H9 (cell line): ENCODE results near the gene PDE5A. TPM values are rescaled to one million over a fixed set of nuclear protein-coding genes. Genes with fewer than 3 reads are reported as not detected.
A peak's percentile ranks its signal among the peaks of the same experiment; 100 is the strongest.

Experiments
- DNase-seq: peaks from one replicate; pipeline ENCODE4 v3.0.0-alpha.2; 2017
- H2AFZ ChIP-seq: one replicate; pipeline ENCODE4 v1.6.1; 2013; ENCODE audit warnings: mild to moderate bottlenecking, low read length, control low read depth, moderate library complexity
- H2AK5ac ChIP-seq: 2 replicates; pipeline ENCODE4 v1.6.1; 2013; ENCODE audit warnings: low read length, control low read depth, mixed read lengths; ENCODE audit not compliant: insufficient read length
- H2BK120ac ChIP-seq: one replicate; pipeline ENCODE4 v1.6.1; 2013; ENCODE audit warnings: low read depth, mild to moderate bottlenecking, low read length, control low read depth, inconsistent platforms; ENCODE audit not compliant: poor library complexity, severe bottlenecking
- H2BK12ac ChIP-seq: 2 replicates; pipeline ENCODE4 v1.6.1; 2013; ENCODE audit warnings: low read length, control low read depth, mixed read lengths, low read depth; ENCODE audit not compliant: insufficient read length
- H2BK15ac ChIP-seq: 2 replicates; pipeline ENCODE4 v1.6.1; 2013; ENCODE audit warnings: low read depth, low read length, control low read depth
- H2BK20ac ChIP-seq: one replicate; pipeline ENCODE4 v1.6.1; 2013; ENCODE audit warnings: low read depth, mild to moderate bottlenecking, low read length, control low read depth, inconsistent platforms; ENCODE audit not compliant: poor library complexity, severe bottlenecking
- H2BK5ac ChIP-seq: 2 replicates; pipeline ENCODE4 v1.6.1; 2013; ENCODE audit warnings: low read length, control low read depth, mixed read lengths; ENCODE audit not compliant: insufficient read length
- H3K14ac ChIP-seq: 2 replicates; pipeline ENCODE4 v1.6.1; 2013; ENCODE audit warnings: low read length, control low read depth; ENCODE audit not compliant: insufficient read depth
- H3K18ac ChIP-seq: 2 replicates; pipeline ENCODE4 v1.6.1; 2013; ENCODE audit warnings: low read depth, mild to moderate bottlenecking, mixed read lengths, low read length, control low read depth; ENCODE audit not compliant: insufficient read length
- H3K23ac ChIP-seq: 2 replicates; pipeline ENCODE4 v1.6.1; 2013; ENCODE audit warnings: low read length, control low read depth, mixed read lengths, low read depth; ENCODE audit not compliant: insufficient read length
- H3K23me2 ChIP-seq: 2 replicates; pipeline ENCODE4 v1.6.1; 2013; ENCODE audit warnings: low read depth, mild to moderate bottlenecking, mixed read lengths, low read length, control low read depth; ENCODE audit not compliant: insufficient read length, poor library complexity, severe bottlenecking
- H3K27ac ChIP-seq: 2 replicates; pipeline ENCODE4 v1.5.1; 2013; ENCODE audit warnings: low read length, control low read depth, mixed read lengths, low read depth; ENCODE audit not compliant: insufficient read length
- H3K27me3 ChIP-seq: 2 replicates; pipeline ENCODE4 v1.6.1; 2013; ENCODE audit warnings: low read length, control low read depth, inconsistent platforms; ENCODE audit not compliant: insufficient read depth
- H3K4ac ChIP-seq: 2 replicates; pipeline ENCODE4 v1.6.1; 2013; ENCODE audit warnings: low read depth, mild to moderate bottlenecking, control low read depth, inconsistent platforms, low read length, moderate library complexity
- H3K4me1 ChIP-seq: 2 replicates; pipeline ENCODE4 v1.6.1; 2013; ENCODE audit warnings: low read length, control low read depth, inconsistent platforms; ENCODE audit not compliant: insufficient read depth
- H3K4me2 ChIP-seq: 2 replicates; pipeline ENCODE4 v1.6.1; 2013; ENCODE audit warnings: low read length, control low read depth, mixed read lengths; ENCODE audit not compliant: insufficient read length, insufficient read depth
- H3K56ac ChIP-seq: 2 replicates; pipeline ENCODE4 v1.6.1; 2013; ENCODE audit warnings: low read depth, mild to moderate bottlenecking, mixed read lengths, low read length, control low read depth; ENCODE audit not compliant: insufficient read length
- H3K79me1 ChIP-seq: 2 replicates; pipeline ENCODE4 v1.6.1; 2013; ENCODE audit warnings: low read depth, mild to moderate bottlenecking, moderate library complexity, low read length, control low read depth, inconsistent platforms; ENCODE audit not compliant: insufficient read depth, poor library complexity, severe bottlenecking
- H3K79me2 ChIP-seq: 2 replicates; pipeline ENCODE4 v1.6.1; 2013; ENCODE audit warnings: low read length, control low read depth, inconsistent platforms; ENCODE audit not compliant: insufficient read depth
- H3K9ac ChIP-seq: 2 replicates; pipeline ENCODE4 v1.6.1; 2013; ENCODE audit warnings: low read length, control low read depth, mixed read lengths; ENCODE audit not compliant: insufficient read length; ENCODE audit errors: extremely low read depth
- H3K9me3 ChIP-seq: one replicate; pipeline ENCODE4 v1.6.1; 2013; ENCODE audit warnings: low read depth, low read length, inconsistent platforms; ENCODE audit not compliant: control insufficient read depth
- H3T11ph ChIP-seq: one replicate; pipeline ENCODE4 v1.6.1; 2013; ENCODE audit warnings: mild to moderate bottlenecking, low read length, control low read depth, inconsistent platforms
- H4K20me1 ChIP-seq: one replicate; pipeline ENCODE4 v1.6.1; 2013; ENCODE audit not compliant: control insufficient read depth, insufficient read length, insufficient read depth
- H4K5ac ChIP-seq: 2 replicates; pipeline ENCODE4 v1.6.1; 2013; ENCODE audit warnings: low read depth, mild to moderate bottlenecking, mixed read lengths, low read length, control low read depth; ENCODE audit not compliant: insufficient read length
- H4K8ac ChIP-seq: replicated peaks from 2 replicates; pipeline ENCODE4 v1.6.1; 2013; ENCODE audit warnings: low read length, control low read depth, mixed read lengths, low read depth; ENCODE audit not compliant: insufficient read length
- H4K91ac ChIP-seq: 2 replicates; pipeline ENCODE4 v1.6.1; 2013; ENCODE audit warnings: low read depth, mild to moderate bottlenecking, moderate library complexity, mixed read lengths, low read length, control low read depth; ENCODE audit not compliant: insufficient read length
- H3K27ac Mint-ChIP-seq, 3 experiments: 2 replicates in 2 of 3; 3 replicates in 1 of 3; pipeline ENCODE4 v1.8.0; 2020 to 2021; ENCODE audit warnings: mixed read lengths in 3 of 3, mild to moderate bottlenecking in 1 of 3, moderate library complexity in 1 of 3
- H3K27me3 Mint-ChIP-seq: 2 replicates; pipeline ENCODE4 v1.8.0; 2021; ENCODE audit warnings: low read depth, mild to moderate bottlenecking, moderate library complexity, mixed read lengths
- H3K36me3 Mint-ChIP-seq, 3 experiments: 2 replicates in 2 of 3; 3 replicates in 1 of 3; pipeline ENCODE4 v1.8.0; 2020 to 2021; ENCODE audit warnings: low read depth in 3 of 3, mixed read lengths in 3 of 3; ENCODE audit not compliant: insufficient read depth in 1 of 3
- H3K4me1 Mint-ChIP-seq, 2 experiments: 2 replicates each; pipeline ENCODE4 v1.8.0; 2020; ENCODE audit warnings: mixed read lengths in 2 of 2
- H3K4me3 Mint-ChIP-seq, 2 experiments: 2 replicates in 1 of 2; 3 replicates in 1 of 2; pipeline ENCODE4 v1.8.0; 2020 to 2021; ENCODE audit warnings: mild to moderate bottlenecking in 2 of 2, mixed read lengths in 2 of 2, moderate library complexity in 1 of 2
- H3K9me3 Mint-ChIP-seq, 2 experiments: 2 replicates in 1 of 2; 3 replicates in 1 of 2; pipeline ENCODE4 v1.8.0; 2020; ENCODE audit warnings: mild to moderate bottlenecking in 2 of 2, mixed read lengths in 2 of 2, moderate library complexity in 1 of 2
- CTCF ChIP-seq: fragments of 200-600 bp; sonication (generic); conservative IDR thresholded peaks from 3 replicates; pipeline ENCODE4 v1.8.0; 2021; ENCODE audit warnings: antibody characterized with exemption, mild to moderate bottlenecking
- WGBS: extraction: QIAGEN DNeasy Blood & Tissue Kit; methylation state at CpG from one replicate; pipeline ENCODE4 v1.1.7; 2013; ENCODE audit warnings: missing lambda C conversion rate, low lambda C conversion rate, mixed read lengths; ENCODE audit not compliant: insufficient read length; ENCODE audit errors: extremely low coverage; 5-methylcytosine and 5-hydroxymethylcytosine counted together
- total RNA-seq: library from RNA; stranded (reverse); gene quantifications from 2 replicates; pipeline ENCODE4 v1.2.1, GENCODE V29; 2021

PDE5A gene
- total RNA-seq, 1 experiment from 2014 or later = 15.7 TPM

GRCh38 chr4:119672086-119672485 lies 43.5 kb upstream of the PDE5A start:
- no peak for DNase-seq
- Histone ChIP-seq H3K14ac (no peak overlapping the region), H2BK12ac (no peak overlapping the region), H3K18ac (no peak overlapping the region), H4K91ac (no peak overlapping the region), H3K23ac (no peak overlapping the region), H4K8ac (no peak overlapping the region), H3K9ac (no peak overlapping the region), H4K5ac (no peak overlapping the region), H4K20me1 (no peaks in the 10 kb centered on the region), H2BK120ac (no peak overlapping the region), H2BK20ac (no peak overlapping the region), H3K27ac (no peak overlapping the region), H3K79me2 (no peaks in the 10 kb centered on the region), H3K27me3 (no peaks in the 10 kb centered on the region), H3K4me2 (no peak overlapping the region), H2AFZ (no peak overlapping the region), H3K4ac (no peak overlapping the region), H3K9me3 (no peaks in the 10 kb centered on the region), H3K4me1 (no peaks in the 10 kb centered on the region; the same call in 1 of the 2 replicates), H3K56ac (no peak overlapping the region), H2BK5ac (no peak overlapping the region), H3T11ph (no peak overlapping the region), H3K23me2 (no peaks in the 10 kb centered on the region), H2AK5ac (no peak overlapping the region), H2BK15ac (no peak overlapping the region), H3K79me1 (no peaks in the 10 kb centered on the region)
- no peak overlapping the region for H3K4me3 Mint-ChIP-seq
- no peak for TF ChIP-seq CTCF
- H3K27ac Mint-ChIP-seq = peak overlapping the region in 2 of 3 experiments; percentile 7 to 71; a peak in 1 of 7 replicates
- no peaks in the 10 kb centered on the region for H3K9me3 Mint-ChIP-seq
- no peaks in the 10 kb centered on the region; a peak in 1 of 7 replicates for H3K36me3 Mint-ChIP-seq
- peaks cover 18 to 21% of the 10 kb centered on the region in 2 experiments for H3K4me1 Mint-ChIP-seq
- no peaks in the 10 kb centered on the region for H3K27me3 Mint-ChIP-seq
- no CpG with 5 or more reads among the region's 2 CpGs for WGBS
